ENCODE data around the gene SOBP.
"Not testable (repeated sequence)": the region's sequence is repeated elsewhere in the genome, so short reads cannot be mapped to it uniquely, and the experiment has no call there.

SOBP gene

DNA sequence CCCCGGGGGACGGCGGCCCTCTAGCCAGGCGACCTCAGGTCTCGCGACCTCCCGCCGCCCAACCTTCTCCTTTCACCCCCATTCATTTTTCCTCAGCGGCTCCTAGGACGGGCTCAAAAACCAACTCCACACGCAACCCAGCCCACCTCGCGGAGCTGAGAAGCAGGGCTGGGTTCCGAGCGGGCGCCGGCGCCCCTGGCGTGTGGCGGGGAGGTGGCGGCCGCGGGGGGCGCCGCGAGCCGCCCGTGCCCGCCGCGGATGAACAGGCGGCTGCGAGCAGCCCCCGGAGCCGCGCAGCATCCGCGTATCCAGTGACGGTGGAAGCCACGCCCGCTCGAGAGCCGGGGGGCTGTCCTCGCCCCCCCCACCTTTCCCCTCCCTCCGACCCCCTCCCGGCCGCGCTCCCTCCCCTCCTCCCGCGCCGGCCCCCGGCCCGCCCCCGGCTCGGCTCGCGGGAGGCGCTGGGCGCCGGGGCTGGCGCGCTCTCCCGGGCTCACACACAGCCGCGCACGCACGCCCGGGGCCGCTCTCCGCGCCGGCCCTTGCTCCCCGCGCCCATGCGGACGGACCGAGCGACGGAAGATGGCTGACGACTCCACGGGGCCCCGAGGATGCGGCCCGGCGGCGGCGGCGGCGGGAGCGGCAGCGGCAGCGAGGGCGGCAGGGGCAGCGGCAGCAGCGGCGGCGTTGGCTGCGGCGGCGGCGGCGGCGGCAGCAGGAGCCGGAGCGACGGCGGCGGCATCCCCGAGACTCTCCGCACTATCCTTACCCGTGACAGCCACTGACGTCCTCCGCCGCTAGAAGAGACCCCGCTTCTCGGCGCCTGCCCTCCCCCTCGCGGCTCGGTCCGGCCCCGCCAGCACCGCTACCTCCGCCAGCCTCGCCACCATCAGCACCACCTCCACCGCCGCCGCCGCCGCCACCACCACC lies at the start of gene SOBP:
TSS of gene SOBP (plus strand) at position 482 of the 930 bp plus-strand sequence. CDS start 500 bp downstream, outside the sequence.
- DNase-seq, result peak in 1 of 2 experiments; percentile 20

GRCh38 chr6:107440936-107441335 lies 49.0 kb upstream of the SOBP start:
- DNase-seq, result no peak

- DNase-seq, result no peak
These were observed 48.2 kb upstream of the SOBP start for GRCh38 chr6:107441682-107442081.

DNA sequence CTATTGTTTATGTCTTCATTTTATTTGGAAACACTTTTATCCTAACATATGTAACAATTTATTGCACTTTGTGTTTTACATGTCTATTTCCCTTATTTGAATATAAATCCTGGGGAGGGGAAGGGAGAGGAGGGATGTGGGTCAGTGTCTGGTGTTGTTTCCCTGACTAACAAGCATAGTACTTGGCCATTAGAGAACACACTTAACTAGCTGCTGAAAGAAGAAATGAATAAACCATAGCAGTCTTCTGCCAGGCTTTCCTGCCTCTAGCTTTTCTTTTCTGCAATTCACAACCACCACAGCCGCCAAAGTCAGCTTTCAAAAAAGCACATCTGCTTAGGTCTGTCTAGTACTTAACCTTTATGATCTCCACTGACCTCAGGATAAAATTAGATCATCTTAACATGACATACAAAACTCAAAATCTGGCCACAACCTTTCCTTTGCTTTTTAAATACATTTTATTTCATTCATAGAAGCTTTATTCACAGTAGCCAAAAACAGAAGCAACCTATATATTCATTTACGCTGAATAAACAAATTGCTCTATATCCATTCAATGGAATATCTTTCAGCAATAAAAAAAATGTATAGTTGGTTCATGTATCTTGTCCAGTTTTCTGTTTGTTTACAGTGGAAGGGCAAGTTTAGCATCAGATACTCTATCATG lies 46.8 kb upstream of the SOBP start:
- no peak for DNase-seq

- DNase-seq, result no peak
These were observed 46.2 kb upstream of the SOBP start for GRCh38 chr6:107443608-107444267.

GRCh38 chr6:107444277-107444676 lies 45.6 kb upstream of the SOBP start:
- DNase-seq, result no peak

GRCh38 chr6:107447663-107448216 lies 42.2 kb upstream of the SOBP start:
- DNase-seq, result no peak

GRCh38 chr6:107448776-107449175 lies 41.1 kb upstream of the SOBP start:
- no peak for DNase-seq

- peak; percentile 31 to 51 for DNase-seq
These were observed 31.1 kb upstream of the SOBP start for GRCh38 chr6:107458672-107459282.

- DNase-seq, result peak; percentile 97
These were observed 30.4 kb upstream of the SOBP start, which contains the start of gene PDSS2 for GRCh38 chr6:107459283-107460082. PDSS2 (minus strand) TSS chr6:107459564; CDS start chr6:107459285, 279 bp downstream.

- DNase-seq, result peak; percentile 74 to 75
These were observed 29.8 kb upstream of the SOBP start for GRCh38 chr6:107460083-107460631.

- DNase-seq, result no peak
These were observed 23.9 kb upstream of the SOBP start for GRCh38 chr6:107466062-107466461.

DNA sequence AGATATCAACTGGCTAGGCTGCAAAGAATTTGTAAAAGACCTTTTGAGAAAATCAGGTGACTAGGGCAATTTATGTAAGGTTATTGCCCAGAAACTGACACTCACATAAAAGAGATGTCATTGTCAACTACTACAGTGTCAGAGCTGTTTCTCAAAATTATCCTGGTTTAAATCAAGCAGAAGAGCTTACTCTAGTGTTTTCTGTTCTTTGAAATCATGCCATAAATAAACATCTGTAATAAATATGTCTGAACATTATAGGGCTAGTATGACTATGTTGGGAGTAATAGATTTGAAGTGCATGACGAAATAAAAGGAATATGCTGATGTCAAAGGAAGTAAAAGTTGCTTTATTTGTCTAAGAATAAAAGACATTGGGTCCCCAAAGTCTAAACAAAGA lies 19.6 kb upstream of the SOBP start:
- no peak for DNase-seq

- DNase-seq, result no peak
These were observed 16.3 kb upstream of the SOBP start for GRCh38 chr6:107473660-107474059.

DNA sequence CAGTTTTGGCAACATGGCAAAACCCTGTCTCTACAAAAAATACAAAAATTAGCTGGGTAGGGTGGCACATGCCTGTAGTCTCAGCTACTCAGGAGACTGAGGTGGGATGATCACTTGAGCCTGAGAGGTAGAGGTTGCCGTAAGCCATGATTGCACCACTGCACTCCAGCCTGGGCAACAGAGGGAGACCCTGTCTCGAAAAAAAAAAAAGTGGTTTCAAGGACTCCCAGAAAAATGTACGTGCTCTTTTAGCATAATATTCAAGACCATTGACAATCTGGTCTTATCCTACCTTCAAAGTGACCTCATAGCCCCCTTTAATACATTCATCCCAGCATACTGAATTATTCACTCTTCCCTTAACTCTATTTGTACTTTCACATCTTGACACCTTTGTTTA lies 14.6 kb upstream of the SOBP start:
- not testable (repeated sequence) for DNase-seq

DNA sequence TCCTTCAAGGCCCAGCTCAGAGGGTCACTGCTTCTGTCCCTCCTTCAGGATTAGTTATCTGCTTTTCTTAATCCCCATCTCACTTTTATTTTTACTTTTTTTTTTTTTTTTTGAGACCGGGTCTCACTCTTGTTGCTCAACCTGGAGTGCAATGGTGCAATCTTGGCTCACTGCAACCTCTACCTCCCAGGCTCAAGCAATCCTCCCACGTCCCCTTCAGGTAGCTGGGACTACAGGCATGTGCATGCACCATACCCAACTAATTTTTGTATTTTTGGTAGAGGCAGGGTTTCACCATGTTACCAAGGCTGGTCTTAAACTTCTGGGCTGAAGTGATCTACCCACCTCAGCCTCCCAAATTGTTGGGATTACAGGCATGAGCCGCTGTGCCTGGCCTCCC lies 14.1 kb upstream of the SOBP start:
- not testable (repeated sequence) for DNase-seq

GRCh38 chr6:107479089-107479690 lies 10.7 kb upstream of the SOBP start:
- no peak for DNase-seq

- no peak for DNase-seq
These were observed 4.8 kb upstream of the SOBP start for GRCh38 chr6:107485157-107485556.

- no peak for DNase-seq
These were observed 1.6 kb upstream of the SOBP start for GRCh38 chr6:107488174-107488874.

Measured in Kasumi-1 (cell line).